GM12801 (cell line): ENCODE data around the gene PPP1R1C.

Experiments used
- CTCF ChIP-seq: IDR thresholded peaks from one replicate; pipeline ENCODE4 v1.5.1; 2011; ENCODE audit warnings: control low read depth; ENCODE audit not compliant: insufficient read length; ENCODE audit errors: extremely low read depth

The PPP1R1C gene

GRCh38 chr2:182142062-182142461 is 156.4 kb downstream of the PPP1R1C start:
- no peak for TF ChIP-seq CTCF

GRCh38 chr2:182144041-182144775 is 158.6 kb downstream of the PPP1R1C start:
- TF ChIP-seq CTCF: no peak

GRCh38 chr2:182144776-182145165 is 159.1 kb downstream of the PPP1R1C start:
- no peak for TF ChIP-seq CTCF

GRCh38 chr2:182148344-182148743 is 162.7 kb downstream of the PPP1R1C start:
- no peak for TF ChIP-seq CTCF

- TF ChIP-seq CTCF: no peak
Observed at GRCh38 chr2:182163878-182164277, 178.2 kb downstream of the PPP1R1C start.

- no peak for TF ChIP-seq CTCF
Observed at GRCh38 chr2:182164686-182165085, 179.0 kb downstream of the PPP1R1C start.

GRCh38 chr2:182165202-182165601 is 179.5 kb downstream of the PPP1R1C start:
- no peak for TF ChIP-seq CTCF

GRCh38 chr2:182166406-182166805 is 180.8 kb downstream of the PPP1R1C start:
- no peak for TF ChIP-seq CTCF
